ENCODE results near the gene ERCC3.

The ERCC3 gene

GRCh38 chr2:127293748-127294562 is at the start of gene ERCC3:
ERCC3 (minus strand) TSS chr2:127294144; CDS start chr2:127294081, 63 bp downstream.
- in situ Hi-C loops (cut with MboI; ENCODE audit: low sequenced_read_pairs): no loop called here

DNA sequence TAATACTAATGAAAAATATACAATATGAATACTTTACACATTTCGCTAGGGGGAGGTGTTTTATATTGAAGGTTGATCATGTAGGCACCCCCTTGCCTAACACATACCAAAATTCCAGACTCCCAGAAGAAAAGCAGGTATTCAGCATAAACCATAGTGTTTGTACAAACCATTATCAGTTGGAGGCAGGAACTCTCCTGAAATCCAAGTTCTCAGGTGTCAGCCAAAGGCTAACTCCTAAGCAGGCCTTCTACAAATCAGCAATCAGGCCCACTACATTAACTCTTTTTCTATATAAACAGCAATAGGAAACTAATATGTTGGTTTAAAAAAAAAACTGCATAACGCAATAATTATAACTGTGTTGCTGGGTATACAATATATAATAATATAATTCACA is 49.3 kb upstream of the ERCC3 start:
- in situ Hi-C loops (cut with MboI; ENCODE audit: low sequenced_read_pairs): no loop called here

DNA sequence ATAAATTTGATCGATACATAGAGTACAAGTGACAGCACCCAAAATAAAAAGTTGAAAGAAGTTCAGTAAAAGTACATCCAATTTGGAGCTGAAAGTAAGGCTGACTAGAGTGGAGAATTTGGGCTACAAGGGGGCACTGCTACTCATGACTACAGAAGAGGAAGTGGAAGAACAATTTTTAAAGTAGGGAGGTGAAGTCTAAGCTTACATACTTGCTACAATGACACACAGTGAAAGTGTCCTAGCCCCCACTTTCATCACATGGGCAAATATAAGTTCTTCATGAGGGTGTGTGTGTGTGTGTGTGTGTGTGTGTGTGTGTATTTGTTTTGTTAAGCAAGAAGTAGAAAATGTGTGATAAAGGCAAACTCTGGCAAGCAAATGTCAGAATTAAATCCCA is 48.2 kb upstream of the ERCC3 start:
- in situ Hi-C loops (cut with MboI; ENCODE audit: low sequenced_read_pairs): no loop called here

GRCh38 chr2:127332335-127332734 is 38.4 kb upstream of the ERCC3 start:
- in situ Hi-C loops (cut with MboI; ENCODE audit: low sequenced_read_pairs): no loop called here

GRCh38 chr2:127330753-127331152 is 36.8 kb upstream of the ERCC3 start:
- in situ Hi-C loops (cut with MboI; ENCODE audit: low sequenced_read_pairs): no loop called here

DNA sequence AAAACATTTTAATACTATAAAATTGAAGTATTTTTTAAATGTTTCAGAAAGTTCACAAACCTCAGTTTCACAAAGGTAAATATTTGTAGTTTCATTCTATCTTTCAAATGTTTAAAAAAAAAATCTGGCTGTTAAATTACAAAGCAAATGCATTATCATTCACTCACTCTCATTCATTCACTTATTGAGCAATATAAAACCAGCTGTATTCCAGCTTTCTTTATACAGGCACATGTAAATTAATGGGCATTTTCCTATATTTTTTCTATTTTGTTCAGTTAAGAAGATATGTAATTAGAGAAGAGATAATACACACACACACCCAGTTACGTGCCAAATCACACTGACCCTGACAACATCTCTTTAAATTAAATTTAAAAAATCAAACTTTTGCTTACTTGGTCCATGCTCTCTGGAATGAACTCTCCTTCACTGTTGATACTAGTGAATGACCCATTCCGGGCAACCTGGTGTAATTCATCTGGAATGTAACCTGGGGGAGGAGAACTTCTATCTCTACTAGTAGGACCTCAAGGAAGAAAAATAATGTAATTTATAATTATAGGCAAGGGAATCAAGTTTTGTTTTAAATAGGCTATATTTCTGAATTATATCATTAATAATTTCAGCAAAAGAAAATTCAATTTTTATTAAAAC is 32.5 kb upstream of the ERCC3 start:
- in situ Hi-C loops (cut with MboI; ENCODE audit: low sequenced_read_pairs): no loop called here

GRCh38 chr2:127324635-127325034 is 30.7 kb upstream of the ERCC3 start:
- in situ Hi-C loops (cut with MboI; ENCODE audit: low sequenced_read_pairs): no loop called here

DNA sequence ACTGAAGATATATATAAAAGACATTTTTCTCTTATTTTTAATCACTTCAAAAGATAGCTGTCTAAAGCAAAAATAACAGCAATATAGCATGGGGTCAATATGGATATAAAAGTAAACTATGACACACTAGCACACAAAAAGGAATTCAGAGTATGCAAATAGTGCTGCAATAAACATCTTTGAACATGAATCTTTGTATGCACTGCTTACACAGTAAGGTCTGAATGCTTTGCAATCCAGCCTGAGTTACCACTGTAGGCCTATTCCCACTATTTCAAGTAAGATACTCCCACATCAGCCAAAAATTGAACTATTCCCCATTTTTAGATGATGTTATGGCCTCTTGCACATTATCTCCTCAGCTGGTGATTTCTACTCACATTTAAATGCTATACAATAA is 27.4 kb upstream of the ERCC3 start:
- in situ Hi-C loops (cut with MboI; ENCODE audit: low sequenced_read_pairs): no loop called here

DNA sequence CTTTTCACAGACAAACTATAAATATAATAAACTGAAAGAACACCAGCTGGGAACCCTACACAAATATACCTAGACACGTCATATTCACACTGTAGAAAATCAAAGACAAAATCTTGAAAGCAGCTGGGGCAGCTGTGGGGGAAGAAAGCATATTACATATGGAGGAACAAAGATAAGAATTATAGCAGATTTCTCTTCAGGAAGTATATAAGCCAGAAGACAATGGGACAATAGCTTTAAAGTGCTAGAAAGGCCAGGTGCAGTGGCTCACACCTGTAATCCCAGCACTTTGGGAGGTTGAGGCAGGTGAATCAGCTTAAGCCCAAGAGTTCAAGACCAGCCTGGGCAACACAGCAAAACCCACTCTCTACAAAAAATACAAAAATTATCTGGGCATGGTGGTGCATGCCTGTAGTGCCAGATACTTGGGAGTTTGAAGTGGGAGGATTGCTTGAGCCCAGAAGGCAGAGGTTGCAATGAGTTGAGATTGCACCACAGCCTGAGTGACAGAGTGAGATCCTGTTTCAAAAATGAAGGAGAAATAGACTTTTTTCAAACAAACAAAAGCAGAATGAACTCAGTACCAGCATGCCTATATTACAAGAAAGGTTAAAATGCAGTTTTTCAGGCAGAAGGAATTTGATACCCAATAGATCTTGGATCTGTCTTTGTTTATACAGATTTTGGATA is 26.8 kb upstream of the ERCC3 start:
- in situ Hi-C loops (cut with MboI; ENCODE audit: low sequenced_read_pairs): no loop called here

DNA sequence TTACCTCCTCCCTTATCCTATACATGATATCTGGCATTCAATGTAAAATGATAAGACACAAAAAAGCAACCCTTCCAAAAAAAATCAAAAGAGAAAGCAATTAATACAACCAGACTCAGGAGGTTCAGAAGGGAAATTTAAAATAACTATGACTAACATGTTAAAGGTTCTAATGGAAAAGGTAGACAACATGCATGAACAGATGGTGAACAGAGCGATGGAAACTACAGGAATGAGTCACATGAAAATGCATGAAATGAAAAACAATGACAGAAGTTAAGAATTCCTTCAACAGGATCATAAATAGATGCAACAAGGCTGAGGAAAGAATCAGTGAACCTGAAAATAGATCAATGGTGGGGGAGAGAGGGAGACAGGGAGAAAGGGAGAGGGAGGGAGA is 26.1 kb upstream of the ERCC3 start:
- in situ Hi-C loops (cut with MboI; ENCODE audit: low sequenced_read_pairs): no loop called here

DNA sequence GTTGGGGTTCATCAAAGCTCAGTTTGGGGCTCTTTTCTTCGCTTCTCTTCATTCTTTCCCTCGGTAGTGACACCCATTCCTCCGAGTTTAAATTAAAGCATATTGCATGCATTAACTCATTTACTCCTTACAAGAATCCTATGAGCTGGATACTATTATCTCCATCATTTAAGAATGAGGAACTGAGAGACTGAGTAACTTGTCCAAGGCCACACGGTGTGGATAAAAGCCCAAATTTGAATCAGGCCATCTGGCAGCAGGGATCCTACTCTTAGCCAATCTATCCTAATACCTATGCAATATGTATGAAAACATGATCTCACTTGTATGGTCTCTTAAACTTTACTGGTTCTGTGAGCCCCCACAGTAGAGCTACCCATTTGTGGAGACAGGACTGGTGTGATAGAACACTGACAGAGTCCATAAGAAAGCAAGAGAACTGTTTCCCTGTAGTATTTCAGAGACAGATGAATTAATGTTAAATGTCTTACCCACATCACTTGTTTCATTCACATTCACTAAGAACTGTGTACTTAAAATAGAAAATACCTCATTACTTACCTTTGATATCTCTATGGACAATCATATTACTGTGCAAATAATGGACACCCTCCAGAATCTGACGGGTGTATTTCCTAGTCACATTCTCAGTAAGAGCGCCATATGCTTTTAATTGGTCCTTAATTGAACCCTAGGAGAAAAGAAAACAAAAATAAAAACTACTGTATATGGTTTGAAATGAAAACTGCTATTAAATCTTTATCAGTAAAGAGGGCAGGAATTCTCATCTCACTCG is 20.4 kb upstream of the ERCC3 start:
- in situ Hi-C loops (cut with MboI; ENCODE audit: low sequenced_read_pairs): no loop called here

- in situ Hi-C loops (cut with MboI; ENCODE audit: low sequenced_read_pairs): no loop called here
These were observed 19.5 kb upstream of the ERCC3 start for GRCh38 chr2:127313406-127313805.

- in situ Hi-C loops (cut with MboI; ENCODE audit: low sequenced_read_pairs): no loop called here
These were observed 17.0 kb upstream of the ERCC3 start for GRCh38 chr2:127310980-127311379.

DNA sequence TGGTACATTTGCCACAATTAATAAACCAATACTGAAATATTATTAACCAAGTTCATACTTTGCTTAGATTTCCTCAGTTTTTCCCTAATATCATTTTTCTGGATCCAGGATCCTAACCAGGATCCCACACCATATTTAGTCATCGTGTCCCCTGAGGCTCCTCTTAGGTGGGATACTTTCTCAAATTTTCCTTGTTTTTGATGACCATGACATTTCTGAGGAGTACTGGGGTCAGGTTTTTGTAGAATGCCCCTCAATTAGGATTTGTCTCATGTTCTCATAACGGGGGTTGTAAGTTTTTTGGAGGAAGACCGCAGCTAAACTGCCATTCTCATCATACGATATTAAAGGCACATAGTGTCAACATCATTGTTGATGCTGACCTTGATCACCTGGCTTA is 15.5 kb upstream of the ERCC3 start:
- in situ Hi-C loops (cut with MboI; ENCODE audit: low sequenced_read_pairs): no loop called here

GRCh38 chr2:127308586-127309138 is 14.7 kb upstream of the ERCC3 start:
- in situ Hi-C loops (cut with MboI; ENCODE audit: low sequenced_read_pairs): no loop called here

- in situ Hi-C loops (cut with MboI; ENCODE audit: low sequenced_read_pairs): no loop called here
These were observed 12.1 kb upstream of the ERCC3 start for GRCh38 chr2:127305990-127306585.

GRCh38 chr2:127302168-127302567 is 8.2 kb upstream of the ERCC3 start:
- in situ Hi-C loops (cut with MboI; ENCODE audit: low sequenced_read_pairs): no loop called here

- in situ Hi-C loops (cut with MboI; ENCODE audit: low sequenced_read_pairs): no loop called here
These were observed 577 bp downstream of the ERCC3 start for GRCh38 chr2:127293386-127293747.

DNA sequence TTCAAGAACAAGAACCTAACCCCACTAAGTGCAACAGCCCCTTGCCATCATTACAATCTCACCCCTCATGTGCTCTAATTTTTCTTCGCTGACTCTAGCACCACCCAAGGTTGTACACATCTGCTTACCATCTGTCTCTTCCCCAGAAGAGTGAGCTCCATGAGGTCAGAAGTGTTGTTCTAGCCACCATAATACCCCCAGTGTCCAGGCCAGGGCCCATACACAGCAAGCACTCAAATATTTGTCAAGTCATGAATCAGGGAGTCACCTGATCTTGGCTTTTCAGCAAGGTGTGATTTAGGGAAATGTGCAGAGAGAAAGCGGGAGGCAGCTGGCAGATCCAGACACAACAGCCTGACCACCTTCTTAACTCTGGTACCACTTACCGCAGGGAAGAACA is 5.7 kb downstream of the ERCC3 start:
- in situ Hi-C loops (cut with MboI; ENCODE audit: low sequenced_read_pairs): no loop called here

GRCh38 chr2:127283275-127283674 is 10.7 kb downstream of the ERCC3 start:
- in situ Hi-C loops (cut with MboI; ENCODE audit: low sequenced_read_pairs): no loop called here
